Esophagus (tissue), 2 donors: ENCODE data around the gene UPB1. TPM values are rescaled to one million over a fixed set of nuclear protein-coding genes. Genes with fewer than 3 reads are reported as not detected.
"Not testable (repeated sequence)": the region's sequence is repeated elsewhere in the genome, so short reads cannot be mapped to it uniquely, and the experiment has no call there.

Experiments
- H3K27ac ChIP-seq, 2 donors: one replicate each; pipeline ENCODE4 v1.5.1; 2013; ENCODE audit warnings: low read depth in 2 of 2, mild to moderate bottlenecking in 2 of 2, inconsistent platforms in 1 of 2, low read length in 1 of 2, moderate library complexity in 1 of 2
- H3K27me3 ChIP-seq, 2 donors: one replicate each; pipeline ENCODE4 v1.6.1; 2013; ENCODE audit warnings: low read length in 2 of 2, control low read depth in 1 of 2, mild to moderate bottlenecking in 1 of 2; ENCODE audit not compliant: insufficient read depth in 2 of 2, control insufficient read depth in 1 of 2
- H3K36me3 ChIP-seq, 2 donors: one replicate each; pipeline ENCODE4 v1.6.1; 2013; ENCODE audit warnings: low read length in 1 of 2; ENCODE audit not compliant: control insufficient read depth in 2 of 2, insufficient read depth in 2 of 2
- H3K4me1 ChIP-seq, 2 donors: one replicate each; pipeline ENCODE4 v1.6.1; 2013; ENCODE audit warnings: low read length in 1 of 2; ENCODE audit not compliant: control insufficient read depth in 2 of 2, insufficient read depth in 2 of 2
- H3K4me3 ChIP-seq, 2 donors: one replicate each; pipeline ENCODE4 v1.5.1; 2013; ENCODE audit warnings: low read length in 2 of 2, mild to moderate bottlenecking in 2 of 2, low read depth in 1 of 2, moderate library complexity in 1 of 2
- H3K9me3 ChIP-seq, 2 donors: one replicate each; pipeline ENCODE4 v1.6.1; 2013; ENCODE audit warnings: mild to moderate bottlenecking in 2 of 2, low read depth in 1 of 2, low read length in 1 of 2, moderate library complexity in 1 of 2; ENCODE audit not compliant: control insufficient read depth in 2 of 2, insufficient read depth in 1 of 2
- WGBS, 2 donors: extraction: QIAGEN DNeasy Blood & Tissue Kit; methylation state at CpG; one replicate each; pipeline ENCODE4 v1.1.7; 2013; 5-methylcytosine and 5-hydroxymethylcytosine counted together
- polyA plus RNA-seq, 2 donors: library from polyadenylated mRNA; stranded (reverse); fragments of 200-250 nt; gene quantifications; one replicate each; pipeline ENCODE4 v1.2.3, GENCODE V29; 2013
- donor health status: healthy with polysubstance abuse.
- donor health status: Bipolar disorder and iron deficiency.

UPB1 gene
- polyA plus RNA-seq, 2 donors, result 0.04 to 0.06 TPM

- Histone ChIP-seq H3K36me3 (no peaks in the 10 kb centered on the region), H3K27me3 (no peaks in the 10 kb centered on the region), H3K4me3 (no peak overlapping the region), H3K27ac (no peak overlapping the region), H3K9me3 (no peaks in the 10 kb centered on the region), H3K4me1 (peaks cover 3% of the 10 kb centered on the region in 2 donors)
- 77 to 85% methylated on average over 9 of the region's 9 CpGs for WGBS, 2 donors
Observed at GRCh38 chr22:24518771-24519485, 23.8 kb downstream of the UPB1 start.

DNA sequence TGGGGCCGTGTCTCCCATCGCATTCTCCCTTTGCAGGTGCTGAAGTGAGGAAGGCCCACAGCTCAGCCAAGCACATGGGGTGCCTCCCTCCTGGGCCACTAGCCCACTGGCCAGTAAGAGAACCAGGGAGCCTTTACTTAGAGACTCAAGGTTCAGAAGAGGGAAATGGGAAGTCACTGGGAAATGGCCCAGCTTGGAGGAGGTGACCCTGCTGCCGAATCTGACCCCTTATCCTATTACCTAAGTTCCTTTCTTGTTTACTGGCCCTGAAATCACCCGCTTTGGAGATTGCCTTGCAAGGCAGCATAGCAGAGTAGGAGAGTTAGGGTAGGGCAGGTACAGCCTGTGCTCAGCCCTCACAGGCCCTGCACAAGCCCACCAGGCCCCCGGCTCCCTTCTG, 24.4 kb downstream of the UPB1 start:
- H3K36me3 ChIP-seq, result no peaks in the 10 kb centered on the region
- no peaks in the 10 kb centered on the region for H3K9me3 ChIP-seq
- H3K27me3 ChIP-seq, result no peaks in the 10 kb centered on the region
- H3K4me1 ChIP-seq, result peaks cover 3% of the 10 kb centered on the region in 2 donors
- 87 to 90% methylated on average over 5 of the region's 5 CpGs for WGBS, 2 donors
- H3K27ac ChIP-seq, result no peak overlapping the region
- no peak overlapping the region for H3K4me3 ChIP-seq

- Histone ChIP-seq H3K27me3 (no peaks in the 10 kb centered on the region), H3K27ac (no peak overlapping the region), H3K4me1 (peaks cover 3% of the 10 kb centered on the region in 2 donors), H3K9me3 (no peaks in the 10 kb centered on the region), H3K4me3 (no peak overlapping the region), H3K36me3 (no peaks in the 10 kb centered on the region)
- 28 to 30% methylated on average over 8 of the region's 8 CpGs for WGBS, 2 donors
Observed at GRCh38 chr22:24521791-24522245, 26.7 kb downstream of the UPB1 start.

- H3K9me3 ChIP-seq, result no peaks in the 10 kb centered on the region
- H3K27me3 ChIP-seq, result no peaks in the 10 kb centered on the region
- H3K27ac ChIP-seq, result peak overlapping the region in 1 of 2 donors; percentile 56
- H3K36me3 ChIP-seq, result no peaks in the 10 kb centered on the region
- H3K4me1 ChIP-seq, result peaks cover 3% of the 10 kb centered on the region in 2 donors
- H3K4me3 ChIP-seq, result no peak overlapping the region
- WGBS, 2 donors, result 67 to 70% methylated on average over 2 of the region's 2 CpGs
Observed at GRCh38 chr22:24523873-24524272, 28.7 kb downstream of the UPB1 start.

DNA sequence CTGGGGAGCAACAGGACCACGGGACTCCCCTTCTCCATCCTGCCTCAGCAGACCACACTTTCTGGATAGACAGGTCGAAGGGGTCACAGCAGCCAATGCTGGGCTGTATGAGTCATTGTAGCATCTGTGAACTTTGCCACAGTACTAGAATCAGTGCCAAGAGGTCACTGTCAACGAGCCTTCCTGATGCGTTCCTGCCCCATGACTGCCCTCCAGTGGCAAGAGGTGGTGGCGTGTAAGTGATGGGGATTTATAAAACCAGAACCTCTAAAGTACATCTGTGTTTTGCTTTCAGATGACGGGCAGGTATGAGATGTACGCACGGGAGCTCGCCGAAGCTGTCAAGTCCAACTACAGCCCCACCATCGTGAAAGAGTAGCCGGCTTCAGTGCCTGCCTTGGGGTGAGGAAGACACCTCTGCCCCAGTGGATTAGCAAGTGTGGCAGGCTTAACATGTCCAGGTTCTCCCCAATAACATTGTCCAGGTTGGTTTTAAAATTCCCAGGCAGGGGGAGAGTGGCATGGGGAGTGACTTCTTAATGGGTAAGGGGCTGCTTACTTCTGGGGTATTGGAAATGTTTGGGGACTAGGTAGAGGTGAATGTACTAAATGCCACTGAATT, 30.4 kb downstream of the UPB1 start:
- Histone ChIP-seq H3K9me3 (no peaks in the 10 kb centered on the region), H3K27me3 (no peaks in the 10 kb centered on the region), H3K4me1 (peaks cover 0 to 3% of the 10 kb centered on the region in 2 donors), H3K4me3 (no peak overlapping the region), H3K27ac (no peak overlapping the region), H3K36me3 (no peaks in the 10 kb centered on the region)
- WGBS, 2 donors, result 7 to 10% methylated on average over 12 of the region's 12 CpGs

GRCh38 chr22:24526191-24526590, 31.1 kb downstream of the UPB1 start:
- peaks cover 0 to 5% of the 10 kb centered on the region in 2 donors for H3K4me1 ChIP-seq
- 87 to 90% methylated on average over 2 of the region's 2 CpGs for WGBS, 2 donors
- no peaks in the 10 kb centered on the region for H3K36me3 ChIP-seq
- no peaks in the 10 kb centered on the region for H3K9me3 ChIP-seq
- no peaks in the 10 kb centered on the region for H3K27me3 ChIP-seq
- H3K4me3 ChIP-seq, result no peak overlapping the region
- no peak overlapping the region for H3K27ac ChIP-seq

GRCh38 chr22:24529898-24530297, 34.8 kb downstream of the UPB1 start:
- 70 to 77% methylated on average over 2 of the region's 2 CpGs for WGBS, 2 donors
- no peak overlapping the region for H3K4me3 ChIP-seq
- H3K27me3 ChIP-seq, result no peaks in the 10 kb centered on the region
- H3K36me3 ChIP-seq, result no peaks in the 10 kb centered on the region
- no peak overlapping the region for H3K27ac ChIP-seq
- peaks cover 0 to 2% of the 10 kb centered on the region in 2 donors for H3K4me1 ChIP-seq
- no peaks in the 10 kb centered on the region for H3K9me3 ChIP-seq

DNA sequence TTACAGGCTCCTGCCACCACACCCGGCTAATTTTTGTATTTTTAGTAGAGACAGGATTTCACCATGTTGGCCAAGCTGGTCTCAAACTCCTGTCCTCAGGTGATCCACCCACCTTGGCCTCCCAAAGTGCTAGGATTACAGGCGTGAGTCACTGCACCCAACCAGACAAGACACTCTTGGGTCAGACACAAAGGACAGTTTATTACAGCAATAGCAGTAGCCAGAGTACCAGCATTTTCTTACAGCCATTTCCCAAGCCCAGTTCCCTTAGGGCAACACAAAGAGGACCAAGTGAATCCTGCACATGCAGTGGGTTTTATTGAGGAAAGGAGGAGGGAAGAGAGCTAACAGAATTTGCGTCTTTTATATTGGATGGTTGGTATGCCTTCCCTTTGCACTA, 35.8 kb downstream of the UPB1 start:
- not testable (repeated sequence) for H3K36me3 ChIP-seq, H3K27me3 ChIP-seq, H3K27ac ChIP-seq, H3K4me1 ChIP-seq, H3K4me3 ChIP-seq, H3K9me3 ChIP-seq
- WGBS, 2 donors, result 65 to 67% methylated on average over 3 of the region's 3 CpGs

DNA sequence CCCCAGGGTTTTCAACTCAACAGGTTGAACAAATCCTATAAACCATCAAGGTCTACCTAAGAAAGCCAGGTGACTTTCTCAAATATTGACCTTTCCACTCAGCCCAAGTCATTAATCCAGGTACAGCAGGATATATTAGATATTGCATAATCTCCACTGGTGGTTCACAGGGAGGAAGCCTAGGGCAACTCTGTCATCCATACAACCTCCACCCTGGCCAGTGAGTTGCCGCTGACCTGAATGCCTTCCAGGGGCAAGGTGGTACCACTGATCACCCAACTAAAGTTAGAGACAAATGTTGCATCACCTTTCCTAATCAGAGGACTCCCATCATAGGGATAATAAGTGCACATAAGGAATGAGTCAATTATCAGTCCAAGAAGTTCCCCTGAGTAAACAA, 36.9 kb downstream of the UPB1 start:
- Histone ChIP-seq H3K36me3 (no peaks in the 10 kb centered on the region), H3K27me3 (no peaks in the 10 kb centered on the region), H3K27ac (no peak overlapping the region), H3K9me3 (no peaks in the 10 kb centered on the region), H3K4me3 (no peak overlapping the region), H3K4me1 (peaks cover 0 to 2% of the 10 kb centered on the region in 2 donors)
- 69 to 80% methylated on average over 1 of the region's 1 CpG for WGBS, 2 donors

GRCh38 chr22:24535348-24535747, 40.2 kb downstream of the UPB1 start:
- H3K4me3 ChIP-seq, result no peak overlapping the region
- 97 to 98% methylated on average over 4 of the region's 4 CpGs for WGBS, 2 donors
- no peaks in the 10 kb centered on the region for H3K27me3 ChIP-seq
- H3K9me3 ChIP-seq, result no peaks in the 10 kb centered on the region
- H3K4me1 ChIP-seq, result peaks cover 0 to 2% of the 10 kb centered on the region in 2 donors
- H3K36me3 ChIP-seq, result no peaks in the 10 kb centered on the region
- H3K27ac ChIP-seq, result no peak overlapping the region
